GM19099 (cell line): ENCODE measurements around the gene SHPK.
A peak's percentile ranks its signal among the peaks of the same experiment; 100 is the strongest.

ENCODE experiments used
- POLR2A ChIP-seq: IDR thresholded peaks from 3 replicates; pipeline ENCODE4 v1.6.1; 2011; ENCODE audit warnings: low read depth; ENCODE audit not compliant: insufficient read length; ENCODE audit errors: extremely low read depth

SHPK gene

GRCh38 chr17:3558603-3559269, 77.3 kb downstream of the SHPK start:
- peak; percentile 85 for TF ChIP-seq POLR2A
